ENCODE results near the gene TMEM126A. TPM values are rescaled to one million over a fixed set of nuclear protein-coding genes. Genes with fewer than 3 reads are reported as not detected.
A peak's percentile ranks its signal among the peaks of the same experiment; 100 is the strongest.

TMEM126A gene
- total and polyA plus RNA-seq, 2 of the 13 experiments (the other 11 are each of a cell fraction or from before 2014, with no cell fraction given): 59.5 to 66.9 TPM

DNA sequence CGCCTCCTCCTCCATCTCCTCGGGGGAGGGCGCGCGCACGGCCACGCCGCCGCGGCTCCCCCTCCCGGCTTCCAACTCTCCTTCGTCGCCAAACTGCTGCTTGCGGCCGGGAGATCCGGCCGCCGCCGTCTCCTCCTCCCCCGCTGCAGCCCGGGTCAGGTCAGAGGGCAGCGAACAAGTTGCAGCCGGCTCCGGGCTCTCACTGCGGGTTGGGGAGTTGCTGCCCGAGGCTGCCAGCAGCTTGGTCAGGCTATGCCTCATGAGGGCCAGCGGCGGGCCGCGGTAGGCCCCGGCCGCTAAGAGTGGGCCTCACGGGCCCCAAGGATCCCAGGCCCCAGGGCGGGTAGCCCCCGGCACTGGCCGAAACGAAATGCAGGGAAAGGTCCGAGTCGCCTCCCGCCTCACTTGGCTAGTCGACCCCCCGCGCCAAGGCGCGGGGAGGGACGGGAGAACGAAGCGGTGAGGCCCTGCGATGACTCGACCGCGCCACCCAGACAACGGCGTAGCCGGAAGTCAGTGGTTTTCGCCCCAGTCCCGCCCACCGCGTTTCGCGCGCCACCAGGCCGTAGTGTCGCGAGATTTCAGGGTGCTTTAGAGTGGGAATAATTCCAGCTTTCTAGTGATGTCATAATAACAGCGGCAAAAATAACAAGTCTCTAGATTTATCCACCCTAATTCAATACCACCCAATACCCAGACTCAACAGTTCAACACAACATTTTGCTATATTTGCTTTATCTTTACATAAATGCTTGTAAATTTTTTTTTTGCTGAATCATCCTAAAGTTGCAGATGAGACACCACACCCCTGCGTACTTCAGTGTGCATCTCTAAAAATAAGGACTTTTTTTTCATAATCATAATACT, 17.1 kb downstream of the TMEM126A start, which contains the start of gene CREBZF (continued):
- TF ChIP-seq, protein P1, sequence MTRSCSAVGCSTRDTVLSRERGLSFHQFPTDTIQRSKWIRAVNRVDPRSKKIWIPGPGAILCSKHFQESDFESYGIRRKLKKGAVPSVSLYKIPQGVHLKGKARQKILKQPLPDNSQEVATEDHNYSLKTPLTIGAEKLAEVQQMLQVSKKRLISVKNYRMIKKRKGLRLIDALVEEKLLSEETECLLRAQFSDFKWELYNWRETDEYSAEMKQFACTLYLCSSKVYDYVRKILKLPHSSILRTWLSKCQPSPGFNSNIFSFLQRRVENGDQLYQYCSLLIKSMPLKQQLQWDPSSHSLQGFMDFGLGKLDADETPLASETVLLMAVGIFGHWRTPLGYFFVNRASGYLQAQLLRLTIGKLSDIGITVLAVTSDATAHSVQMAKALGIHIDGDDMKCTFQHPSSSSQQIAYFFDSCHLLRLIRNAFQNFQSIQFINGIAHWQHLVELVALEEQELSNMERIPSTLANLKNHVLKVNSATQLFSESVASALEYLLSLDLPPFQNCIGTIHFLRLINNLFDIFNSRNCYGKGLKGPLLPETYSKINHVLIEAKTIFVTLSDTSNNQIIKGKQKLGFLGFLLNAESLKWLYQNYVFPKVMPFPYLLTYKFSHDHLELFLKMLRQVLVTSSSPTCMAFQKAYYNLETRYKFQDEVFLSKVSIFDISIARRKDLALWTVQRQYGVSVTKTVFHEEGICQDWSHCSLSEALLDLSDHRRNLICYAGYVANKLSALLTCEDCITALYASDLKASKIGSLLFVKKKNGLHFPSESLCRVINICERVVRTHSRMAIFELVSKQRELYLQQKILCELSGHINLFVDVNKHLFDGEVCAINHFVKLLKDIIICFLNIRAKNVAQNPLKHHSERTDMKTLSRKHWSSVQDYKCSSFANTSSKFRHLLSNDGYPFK (CRISPR knock-in tag; IDR thresholded peaks at IDR 0.05; ENCODE audit: borderline replicate concordance): peak; percentile 51; the same call in 1 of the 2 replicates
- TF ChIP-seq ELF1 (CRISPR knock-in tag; IDR thresholded peaks at IDR 0.05) (peak; percentile 92), BORCS8-MEF2B (CRISPR knock-in tag; IDR thresholded peaks at IDR 0.05) (peak; percentile 80), TBL1XR1 (IDR thresholded peaks at IDR 0.05; ENCODE audit: borderline replicate concordance, low read length, partially characterized antibody) (no peak), ZBTB1 (CRISPR knock-in tag; IDR thresholded peaks at IDR 0.05; ENCODE audit: borderline replicate concordance) (no peak), ZBTB38 (CRISPR knock-in tag; IDR thresholded peaks at IDR 0.05) (peak; percentile 56; the same call in 1 of the 2 replicates), HNRNPUL1 (IDR thresholded peaks at IDR 0.05; ENCODE audit: low read depth, low read length) (no peak), MTF1 (CRISPR knock-in tag; IDR thresholded peaks at IDR 0.05) (0 out of 2 replicates have a peak, but pooled peaks have one; percentile 64), ZNF879 (CRISPR knock-in tag; IDR thresholded peaks at IDR 0.05) (peak; percentile 83; the same call in 1 of the 2 replicates), ZNF343 (CRISPR knock-in tag; IDR thresholded peaks at IDR 0.05) (no peak), DMAP1 (CRISPR knock-in tag; IDR thresholded peaks at IDR 0.05) (peak; percentile 82), SMARCC2 (IDR thresholded peaks at IDR 0.05) (no peak), REXO4 (CRISPR knock-in tag; IDR thresholded peaks at IDR 0.05; ENCODE audit: borderline replicate concordance) (no peak), PRMT3 (CRISPR knock-in tag; IDR thresholded peaks at IDR 0.05; ENCODE audit: borderline replicate concordance, low read depth) (0 out of 2 replicates have a peak, but pooled peaks have one; percentile 19), SMYD3 (CRISPR knock-in tag; IDR thresholded peaks at IDR 0.05) (no peak), MEIS1 (CRISPR knock-in tag; IDR thresholded peaks at IDR 0.05; ENCODE audit: borderline replicate concordance) (0 out of 2 replicates have a peak, but pooled peaks have one; percentile 44), ZMYM3 (CRISPR knock-in tag; IDR thresholded peaks at IDR 0.05) (no peak)
- TF ChIP-seq, protein P2, sequence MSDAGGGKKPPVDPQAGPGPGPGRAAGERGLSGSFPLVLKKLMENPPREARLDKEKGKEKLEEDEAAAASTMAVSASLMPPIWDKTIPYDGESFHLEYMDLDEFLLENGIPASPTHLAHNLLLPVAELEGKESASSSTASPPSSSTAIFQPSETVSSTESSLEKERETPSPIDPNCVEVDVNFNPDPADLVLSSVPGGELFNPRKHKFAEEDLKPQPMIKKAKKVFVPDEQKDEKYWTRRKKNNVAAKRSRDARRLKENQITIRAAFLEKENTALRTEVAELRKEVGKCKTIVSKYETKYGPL (CRISPR knock-in tag; IDR thresholded peaks at IDR 0.05): 0 out of 2 replicates have a peak, but pooled peaks have one; percentile 60
- TF ChIP-seq, protein P3, sequence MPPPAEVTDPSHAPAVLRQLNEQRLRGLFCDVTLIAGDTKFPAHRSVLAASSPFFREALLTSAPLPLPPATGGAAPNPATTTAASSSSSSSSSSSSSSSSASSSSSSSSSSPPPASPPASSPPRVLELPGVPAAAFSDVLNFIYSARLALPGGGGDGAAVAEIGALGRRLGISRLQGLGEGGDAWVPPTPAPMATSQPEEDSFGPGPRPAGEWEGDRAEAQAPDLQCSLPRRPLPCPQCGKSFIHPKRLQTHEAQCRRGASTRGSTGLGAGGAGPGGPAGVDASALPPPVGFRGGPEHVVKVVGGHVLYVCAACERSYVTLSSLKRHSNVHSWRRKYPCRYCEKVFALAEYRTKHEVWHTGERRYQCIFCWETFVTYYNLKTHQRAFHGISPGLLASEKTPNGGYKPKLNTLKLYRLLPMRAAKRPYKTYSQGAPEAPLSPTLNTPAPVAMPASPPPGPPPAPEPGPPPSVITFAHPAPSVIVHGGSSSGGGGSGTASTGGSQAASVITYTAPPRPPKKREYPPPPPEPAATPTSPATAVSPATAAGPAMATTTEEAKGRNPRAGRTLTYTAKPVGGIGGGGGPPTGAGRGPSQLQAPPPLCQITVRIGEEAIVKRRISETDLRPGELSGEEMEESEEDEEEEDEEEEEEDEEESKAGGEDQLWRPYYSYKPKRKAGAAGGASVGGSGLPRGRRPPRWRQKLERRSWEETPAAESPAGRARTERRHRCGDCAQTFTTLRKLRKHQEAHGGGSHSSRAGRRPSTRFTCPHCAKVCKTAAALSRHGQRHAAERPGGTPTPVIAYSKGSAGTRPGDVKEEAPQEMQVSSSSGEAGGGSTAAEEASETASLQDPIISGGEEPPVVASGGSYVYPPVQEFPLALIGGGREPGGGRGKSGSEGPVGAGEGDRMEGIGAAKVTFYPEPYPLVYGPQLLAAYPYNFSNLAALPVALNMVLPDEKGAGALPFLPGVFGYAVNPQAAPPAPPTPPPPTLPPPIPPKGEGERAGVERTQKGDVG (CRISPR knock-in tag; IDR thresholded peaks at IDR 0.05; ENCODE audit: borderline replicate concordance): no peak
- TF ChIP-seq, protein P4, sequence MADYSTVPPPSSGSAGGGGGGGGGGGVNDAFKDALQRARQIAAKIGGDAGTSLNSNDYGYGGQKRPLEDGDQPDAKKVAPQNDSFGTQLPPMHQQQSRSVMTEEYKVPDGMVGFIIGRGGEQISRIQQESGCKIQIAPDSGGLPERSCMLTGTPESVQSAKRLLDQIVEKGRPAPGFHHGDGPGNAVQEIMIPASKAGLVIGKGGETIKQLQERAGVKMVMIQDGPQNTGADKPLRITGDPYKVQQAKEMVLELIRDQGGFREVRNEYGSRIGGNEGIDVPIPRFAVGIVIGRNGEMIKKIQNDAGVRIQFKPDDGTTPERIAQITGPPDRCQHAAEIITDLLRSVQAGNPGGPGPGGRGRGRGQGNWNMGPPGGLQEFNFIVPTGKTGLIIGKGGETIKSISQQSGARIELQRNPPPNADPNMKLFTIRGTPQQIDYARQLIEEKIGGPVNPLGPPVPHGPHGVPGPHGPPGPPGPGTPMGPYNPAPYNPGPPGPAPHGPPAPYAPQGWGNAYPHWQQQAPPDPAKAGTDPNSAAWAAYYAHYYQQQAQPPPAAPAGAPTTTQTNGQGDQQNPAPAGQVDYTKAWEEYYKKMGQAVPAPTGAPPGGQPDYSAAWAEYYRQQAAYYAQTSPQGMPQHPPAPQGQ (CRISPR knock-in tag; IDR thresholded peaks at IDR 0.05; ENCODE audit: borderline replicate concordance): no peak

Measured in HepG2 (cell line).